Naive B cell (primary cell): ENCODE results near the gene IQCK. TPM values are rescaled to one million over a fixed set of nuclear protein-coding genes. Genes with fewer than 3 reads are reported as not detected.

ENCODE experiments used
- ATAC-seq, 2 donors: fragments of 150-1000 bp; cut with Tn5 transposase; 2 replicates each; pipeline ENCODE4 v1.10.0; 2021; ENCODE audit warnings: low read depth in 2 of 2, mild to moderate bottlenecking in 2 of 2, moderate library complexity in 2 of 2
- DNase-seq: peaks from one replicate; pipeline ENCODE4 v3.0.0; 2022
- H3K27ac Mint-ChIP-seq, 6 donors: one replicate each; pipeline ENCODE4 v1.8.0; 2020 to 2022; ENCODE audit warnings: mild to moderate bottlenecking in 6 of 6, mixed read lengths in 6 of 6, moderate library complexity in 5 of 6, inconsistent platforms in 2 of 6
- H3K27me3 Mint-ChIP-seq, 3 donors: one replicate each; pipeline ENCODE4 v1.8.0; 2021 to 2022; ENCODE audit warnings: mixed read lengths in 3 of 3, mild to moderate bottlenecking in 1 of 3
- H3K36me3 Mint-ChIP-seq, 2 donors: one replicate each; pipeline ENCODE4 v1.8.0; 2020 to 2022; ENCODE audit warnings: mixed read lengths in 2 of 2, inconsistent platforms in 1 of 2, mild to moderate bottlenecking in 1 of 2
- H3K4me1 Mint-ChIP-seq, 3 donors: one replicate each; pipeline ENCODE4 v1.8.0; 2020 to 2022; ENCODE audit warnings: mixed read lengths in 3 of 3, inconsistent platforms in 1 of 3, mild to moderate bottlenecking in 1 of 3, moderate library complexity in 1 of 3
- H3K4me3 Mint-ChIP-seq, 8 donors: one replicate each; pipeline ENCODE4 v1.8.0; 2020 to 2022; ENCODE audit warnings: mild to moderate bottlenecking in 8 of 8, mixed read lengths in 8 of 8, moderate library complexity in 8 of 8, inconsistent platforms in 2 of 8
- H3K9me3 Mint-ChIP-seq, 7 donors: one replicate each; pipeline ENCODE4 v1.8.0; 2020 to 2022; ENCODE audit warnings: mixed read lengths in 7 of 7, mild to moderate bottlenecking in 5 of 7, inconsistent platforms in 2 of 7, moderate library complexity in 1 of 7
- polyA plus RNA-seq, 6 donors: library from polyadenylated mRNA; unstranded; fragments of 300-500 nt; fragmentation: Illumina TruSeq; gene quantifications; one replicate each; pipeline ENCODE4 v1.2.3, GENCODE V29; 2021; ENCODE audit warnings: low read depth in 6 of 6

The IQCK gene
- polyA plus RNA-seq, 6 donors from 2014 or later = 1.1 to 3.7 (median 1.9) TPM; not detected in 1

GRCh38 chr16:19765860-19766553, 47.9 kb downstream of the IQCK start:
- Mint-ChIP-seq H3K4me3 (no peak overlapping the region), H3K27me3 (no peaks in the 10 kb centered on the region), H3K4me1 (no peaks in the 10 kb centered on the region), H3K27ac (no peak overlapping the region), H3K9me3 (peaks cover 3 to 23% (median 10%) of the 10 kb centered on the region in 7 donors), H3K36me3 (peaks cover 9 to 12% of the 10 kb centered on the region in 2 donors)
- ATAC-seq = no peak
- DNase-seq = no peak

- Mint-ChIP-seq H3K9me3 (peaks cover 3 to 23% (median 10%) of the 10 kb centered on the region in 7 donors), H3K36me3 (peaks cover 9 to 12% of the 10 kb centered on the region in 2 donors), H3K4me1 (no peaks in the 10 kb centered on the region), H3K27ac (no peak overlapping the region), H3K4me3 (no peak overlapping the region), H3K27me3 (no peaks in the 10 kb centered on the region)
- DNase-seq (no peak), ATAC-seq (no peak)
These were observed 48.4 kb downstream of the IQCK start for GRCh38 chr16:19766554-19766884.

- no peak for ATAC-seq
- H3K4me3 Mint-ChIP-seq = no peak overlapping the region
- peaks cover 3 to 23% (median 10%) of the 10 kb centered on the region in 7 donors for H3K9me3 Mint-ChIP-seq
- no peak overlapping the region for H3K27ac Mint-ChIP-seq
- no peaks in the 10 kb centered on the region for H3K27me3 Mint-ChIP-seq
- peaks cover 9 to 12% of the 10 kb centered on the region in 2 donors for H3K36me3 Mint-ChIP-seq
- no peaks in the 10 kb centered on the region for H3K4me1 Mint-ChIP-seq
- DNase-seq = no peak
These were observed 48.9 kb downstream of the IQCK start for GRCh38 chr16:19766988-19767387.

- no peak overlapping the region for H3K4me3 Mint-ChIP-seq
- peaks cover 3 to 23% (median 10%) of the 10 kb centered on the region in 7 donors for H3K9me3 Mint-ChIP-seq
- no peaks in the 10 kb centered on the region for H3K4me1 Mint-ChIP-seq
- no peak for ATAC-seq
- H3K27ac Mint-ChIP-seq = no peak overlapping the region
- no peak for DNase-seq
- H3K27me3 Mint-ChIP-seq = no peaks in the 10 kb centered on the region
- H3K36me3 Mint-ChIP-seq = peaks cover 9 to 12% of the 10 kb centered on the region in 2 donors
These were observed 49.4 kb downstream of the IQCK start for GRCh38 chr16:19767497-19767896.

- Mint-ChIP-seq H3K36me3 (peaks cover 9 to 12% of the 10 kb centered on the region in 2 donors), H3K4me1 (no peaks in the 10 kb centered on the region), H3K9me3 (peaks cover 3 to 23% (median 10%) of the 10 kb centered on the region in 7 donors), H3K4me3 (no peak overlapping the region), H3K27me3 (no peaks in the 10 kb centered on the region), H3K27ac (no peak overlapping the region)
- DNase-seq (no peak), ATAC-seq (no peak)
These were observed 51.2 kb downstream of the IQCK start for GRCh38 chr16:19769239-19769638.

GRCh38 chr16:19771040-19771439, 53.0 kb downstream of the IQCK start:
- H3K4me3 Mint-ChIP-seq = no peak overlapping the region
- no peak overlapping the region for H3K27ac Mint-ChIP-seq
- H3K4me1 Mint-ChIP-seq = no peaks in the 10 kb centered on the region
- ATAC-seq = no peak
- peaks cover 3 to 23% (median 10%) of the 10 kb centered on the region in 7 donors for H3K9me3 Mint-ChIP-seq
- peaks cover 9 to 12% of the 10 kb centered on the region in 2 donors for H3K36me3 Mint-ChIP-seq
- no peaks in the 10 kb centered on the region for H3K27me3 Mint-ChIP-seq
- no peak for DNase-seq

GRCh38 chr16:19771796-19772195, 53.7 kb downstream of the IQCK start:
- Mint-ChIP-seq H3K4me1 (peaks cover 0 to 4% (median 4%) of the 10 kb centered on the region in 3 donors), H3K9me3 (peaks cover 3 to 23% (median 10%) of the 10 kb centered on the region in 7 donors), H3K27me3 (no peaks in the 10 kb centered on the region), H3K27ac (no peak overlapping the region), H3K4me3 (no peak overlapping the region), H3K36me3 (peaks cover 9 to 12% of the 10 kb centered on the region in 2 donors)
- no peak for DNase-seq
- ATAC-seq = no peak

- Mint-ChIP-seq H3K36me3 (peaks cover 6 to 11% of the 10 kb centered on the region in 2 donors), H3K27me3 (no peaks in the 10 kb centered on the region), H3K4me3 (no peak overlapping the region), H3K27ac (no peak overlapping the region), H3K9me3 (peaks cover 0 to 13% (median 9%) of the 10 kb centered on the region in 7 donors), H3K4me1 (peaks cover 2 to 6% (median 4%) of the 10 kb centered on the region in 3 donors)
- no peak for DNase-seq
- no peak for ATAC-seq
These were observed 56.0 kb downstream of the IQCK start for GRCh38 chr16:19774024-19774423.

GRCh38 chr16:19776147-19776546, 58.1 kb downstream of the IQCK start:
- H3K4me3 Mint-ChIP-seq = peak overlapping the region in 1 of 8 donors; percentile 25
- no peaks in the 10 kb centered on the region for H3K9me3 Mint-ChIP-seq
- no peak overlapping the region for H3K27ac Mint-ChIP-seq
- DNase-seq (no peak), ATAC-seq (no peak)
- no peaks in the 10 kb centered on the region for H3K27me3 Mint-ChIP-seq
- H3K4me1 Mint-ChIP-seq = peaks cover 2 to 6% (median 4%) of the 10 kb centered on the region in 3 donors
- H3K36me3 Mint-ChIP-seq = no peaks in the 10 kb centered on the region

GRCh38 chr16:19776565-19776964, 58.5 kb downstream of the IQCK start:
- Mint-ChIP-seq H3K4me1 (peaks cover 2 to 6% (median 4%) of the 10 kb centered on the region in 3 donors), H3K9me3 (no peaks in the 10 kb centered on the region), H3K4me3 (peak overlapping the region in 1 of 8 donors; percentile 25), H3K36me3 (no peaks in the 10 kb centered on the region), H3K27me3 (no peaks in the 10 kb centered on the region), H3K27ac (no peak overlapping the region)
- ATAC-seq (no peak), DNase-seq (no peak)

- H3K4me1 Mint-ChIP-seq = peaks cover 2 to 6% (median 4%) of the 10 kb centered on the region in 3 donors
- H3K9me3 Mint-ChIP-seq = no peaks in the 10 kb centered on the region
- DNase-seq (no peak), ATAC-seq (no peak)
- H3K4me3 Mint-ChIP-seq = no peak overlapping the region
- H3K36me3 Mint-ChIP-seq = no peaks in the 10 kb centered on the region
- H3K27me3 Mint-ChIP-seq = no peaks in the 10 kb centered on the region
- no peak overlapping the region for H3K27ac Mint-ChIP-seq
These were observed 62.2 kb downstream of the IQCK start for GRCh38 chr16:19780321-19780720.

GRCh38 chr16:19781226-19781625, 63.2 kb downstream of the IQCK start:
- peaks cover 2 to 6% (median 4%) of the 10 kb centered on the region in 3 donors for H3K4me1 Mint-ChIP-seq
- no peaks in the 10 kb centered on the region for H3K36me3 Mint-ChIP-seq
- no peak overlapping the region for H3K27ac Mint-ChIP-seq
- DNase-seq = no peak
- H3K9me3 Mint-ChIP-seq = no peaks in the 10 kb centered on the region
- no peak for ATAC-seq
- no peak overlapping the region for H3K4me3 Mint-ChIP-seq
- H3K27me3 Mint-ChIP-seq = peaks cover 0 to 6% (median 5%) of the 10 kb centered on the region in 3 donors

- peaks cover 0 to 7% (median 5%) of the 10 kb centered on the region in 3 donors for H3K27me3 Mint-ChIP-seq
- ATAC-seq (no peak), DNase-seq (no peak)
- H3K27ac Mint-ChIP-seq = peak overlapping the region in 2 of 6 donors; percentile 56 to 86
- no peaks in the 10 kb centered on the region for H3K36me3 Mint-ChIP-seq
- no peaks in the 10 kb centered on the region for H3K9me3 Mint-ChIP-seq
- H3K4me3 Mint-ChIP-seq = no peak overlapping the region
- H3K4me1 Mint-ChIP-seq = no peaks in the 10 kb centered on the region
These were observed 65.5 kb downstream of the IQCK start for GRCh38 chr16:19783363-19784182.
